Pancreas (tissue), 10 donors: Measurements from ENCODE around the gene MATN4. TPM values are rescaled to one million over a fixed set of nuclear protein-coding genes. Genes with fewer than 3 reads are reported as not detected.

ENCODE experiments used
- ATAC-seq, 4 donors: fragments of 200-7000 bp; cut with Tn5 transposase; one replicate each; pipeline versions ENCODE4 v1.8.0 to v1.9.1; 2020; ENCODE audit warnings: mild to moderate bottlenecking in 4 of 4, moderate library complexity in 4 of 4
- DNase-seq, 6 donors: peaks; one replicate each; pipeline ENCODE4 v3.0.0-alpha.2; 2020
- FAIRE-seq: peaks from 2 replicates; lab custom pipeline; 2012; peaks lifted over from hg19 to GRCh38; lab: Jason Lieb, UNC
- H3K27ac ChIP-seq, 4 donors: fragments of 200-600 bp; sonication (generic); 1 replicate in 3 of 4; 2 replicates in 1 of 4; pipeline versions ENCODE4 v1.5.0 to v1.8.0; 2020
- H3K27me3 ChIP-seq, 4 donors: fragments of 200-600 bp; one replicate each; pipeline ENCODE4 v1.8.0; 2021
- H3K36me3 ChIP-seq, 3 donors: fragments of 200-600 bp; sonication (generic) in 1 of 3; one replicate each; pipeline versions ENCODE4 v1.5.0 to v1.8.0; 2020 to 2021
- H3K4me1 ChIP-seq, 3 donors: fragments of 200-600 bp; one replicate each; pipeline ENCODE4 v1.8.0; 2021
- H3K4me3 ChIP-seq, 4 donors: fragments of 200-600 bp; sonication (generic) in 2 of 4; one replicate each; pipeline versions ENCODE4 v1.5.0 to v1.8.0; 2020 to 2021
- H3K9me3 ChIP-seq, 4 donors: fragments of 200-600 bp; one replicate each; pipeline ENCODE4 v1.8.0; 2021
- CTCF ChIP-seq, 4 donors: fragments of 200-600 bp; sonication (generic) in 3 of 4; IDR thresholded peaks; one replicate each; pipeline versions ENCODE4 v1.5.0 to v1.8.0; 2021; ENCODE audit warnings: antibody characterized with exemption in 4 of 4
- WGBS, 2 donors: extraction: QIAGEN DNeasy Blood & Tissue Kit; methylation state at CpG; one replicate each; pipeline ENCODE4 v1.1.7; 2013; 5-methylcytosine and 5-hydroxymethylcytosine counted together
- intact Hi-C, 3 donors: fragments of 100-400 bp; cut with DNase I; formaldehyde crosslinking; loops; one replicate each; pipeline versions ENCODE4 v1.11.1 to v1.14.2; 2022
- polyA plus RNA-seq, 2 donors: library from polyadenylated mRNA; stranded (reverse); fragments of 200-250 nt; gene quantifications; one replicate each; pipeline ENCODE4 v1.2.3, GENCODE V29; 2013
- total RNA-seq, 6 donors: library from RNA; stranded (reverse); fragmentation: NEBNext Ultra II Directional in 4 of 6; extraction: Animal tissue kit (Norgen Biotek cat#: 25700) in 4 of 6; gene quantifications; one replicate each; pipeline versions ENCODE4 v1.2.1 to v1.2.4, GENCODE V29; 2021 to 2023
- donor health status: healthy with polysubstance abuse.
- donor health status: DM: no; HTN: no; CAD: no; lungs with moderate emphysema.
- donor health status: DM: no; HTN: no; CAD: no.
- donor health status: control.
- donor health status: control.
- donor health status: Bipolar disorder and iron deficiency.
- donor health status: DM: yes; HTN: yes; CAD: no.
- donor health status: DM: no; HTN: no; CAD: no.
- donor health status: DM: no; HTN: no; CAD: no.
- donor health status: DM: yes; HTN: yes; CAD: no.

Gene MATN4
- total and polyA plus RNA-seq, 8 donors: 0.89 to 6.4 (median 2.3) TPM

- 89 to 92% methylated on average over 2 of the region's 2 CpGs for WGBS, 2 donors
- no peak for FAIRE-seq
- DNase-seq: no peak
- Histone ChIP-seq H3K36me3 (no peaks in the 10 kb centered on the region), H3K4me1 (peaks cover 0 to 5% (median 0%) of the 10 kb centered on the region in 3 donors), H3K27ac (no peak overlapping the region), H3K4me3 (no peak overlapping the region), H3K27me3 (no peaks in the 10 kb centered on the region), H3K9me3 (no peaks in the 10 kb centered on the region)
- no peak for ATAC-seq
- no peak for TF ChIP-seq CTCF (IDR thresholded peaks at IDR 0.05)
- intact Hi-C loops: loop anchor here in 1 of 3 donors (5.0 kb wide), 1 partner anchor 190 kb away; the partner anchor contains the start of gene KCNS1
These were observed 15.8 kb downstream of the MATN4 start for GRCh38 chr20:45292343-45292742.

GRCh38 chr20:45291526-45291925 is 16.6 kb downstream of the MATN4 start:
- no peak for FAIRE-seq
- Histone ChIP-seq H3K9me3 (no peaks in the 10 kb centered on the region), H3K27me3 (no peaks in the 10 kb centered on the region), H3K4me3 (no peak overlapping the region), H3K36me3 (no peaks in the 10 kb centered on the region), H3K4me1 (peaks cover 0 to 5% (median 0%) of the 10 kb centered on the region in 3 donors), H3K27ac (no peak overlapping the region)
- WGBS, 2 donors: 78 to 81% methylated on average over 9 of the region's 9 CpGs
- ATAC-seq: no peak
- no peak for TF ChIP-seq CTCF (IDR thresholded peaks at IDR 0.05)
- intact Hi-C loops: loop anchor here in 1 of 3 donors (5.0 kb wide), 1 partner anchor 189 kb away; the partner anchor contains the start of gene KCNS1
- no peak for DNase-seq

- 17 to 19% methylated on average over 8 of the region's 8 CpGs for WGBS, 2 donors
- ATAC-seq (peak; percentile 62 to 89 (median 80)), FAIRE-seq (no peak), DNase-seq (peak; percentile 71 to 92 (median 84))
- TF ChIP-seq CTCF (IDR thresholded peaks at IDR 0.05): peak; percentile 78 to 84 (median 80)
- intact Hi-C loops: loop anchor here in 1 of 3 donors (5.0 kb wide), 1 partner anchor 189 kb away; the partner anchor contains the start of gene KCNS1
- H3K4me3 ChIP-seq: no peak overlapping the region
- peaks cover 0 to 5% (median 0%) of the 10 kb centered on the region in 3 donors for H3K4me1 ChIP-seq
- no peaks in the 10 kb centered on the region for H3K36me3 ChIP-seq
- no peaks in the 10 kb centered on the region for H3K9me3 ChIP-seq
- no peaks in the 10 kb centered on the region for H3K27me3 ChIP-seq
- no peak overlapping the region for H3K27ac ChIP-seq
These were observed 17.3 kb downstream of the MATN4 start for GRCh38 chr20:45290677-45291355.

GRCh38 chr20:45289942-45290676 is 18.0 kb downstream of the MATN4 start:
- 72 to 81% methylated on average over 13 of the region's 13 CpGs for WGBS, 2 donors
- intact Hi-C loops: loop anchor here in 1 of 3 donors (5.0 to 10.0 kb wide), 2 partner anchors 165 to 188 kb away; partner anchors contain the start of genes KCNS1 and WFDC12
- no peak for ATAC-seq
- peaks cover 0 to 5% (median 0%) of the 10 kb centered on the region in 3 donors for H3K4me1 ChIP-seq
- no peak overlapping the region for H3K4me3 ChIP-seq
- H3K27ac ChIP-seq: no peak overlapping the region
- DNase-seq: no peak
- no peak for TF ChIP-seq CTCF (IDR thresholded peaks at IDR 0.05)
- H3K27me3 ChIP-seq: no peaks in the 10 kb centered on the region
- H3K36me3 ChIP-seq: no peaks in the 10 kb centered on the region
- no peak for FAIRE-seq
- H3K9me3 ChIP-seq: no peaks in the 10 kb centered on the region
